Activated CD4-positive, alpha-beta T cell treated with anti-CD3 and anti-CD28 coated beads for 1 hour (primary cell): ENCODE measurements around the gene ABLIM1.

Experiments
- DNase-seq: peaks from one replicate; pipeline ENCODE4 v3.0.0-alpha.2; 2020

ABLIM1 gene

DNA sequence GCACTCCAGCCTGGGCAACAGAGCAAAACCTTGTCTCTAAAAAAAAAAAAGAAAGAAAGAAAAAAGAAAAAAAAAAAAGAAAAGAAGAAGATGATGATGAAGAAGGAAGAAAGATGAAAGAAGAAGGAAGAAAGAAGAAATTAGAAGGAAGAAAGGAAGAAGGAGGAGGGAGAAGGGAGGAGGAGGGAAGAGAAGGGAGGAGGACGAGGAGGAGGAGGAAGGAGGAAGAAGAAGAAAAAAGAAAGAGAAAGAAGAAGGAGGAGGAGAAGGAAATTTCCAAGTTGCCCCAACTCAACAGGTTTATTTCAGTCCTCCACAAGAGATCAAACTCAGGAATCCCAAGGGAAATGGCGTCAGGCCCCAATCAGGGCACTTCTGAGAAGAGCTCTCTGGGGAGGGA, 115.7 kb downstream of the ABLIM1 start:
- DNase-seq = no peak

DNA sequence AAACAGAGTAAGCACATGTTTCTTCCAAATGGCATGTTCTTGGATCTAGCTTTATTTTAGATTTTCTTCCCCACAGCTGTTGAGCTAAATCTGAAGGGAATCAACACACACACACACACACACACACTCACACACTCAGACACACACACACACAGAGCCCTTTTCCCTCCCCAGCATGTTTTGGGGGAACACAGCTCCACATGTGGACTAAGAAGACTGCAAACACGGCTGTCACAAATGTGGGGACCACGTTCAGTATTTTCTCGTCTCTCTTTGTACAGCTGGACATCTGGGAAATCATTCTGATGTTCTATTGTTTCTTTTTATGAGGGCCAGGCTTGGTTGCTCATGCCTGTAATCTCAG, 116.3 kb downstream of the ABLIM1 start:
- no peak for DNase-seq

GRCh38 chr10:114541081-114541796, 116.8 kb downstream of the ABLIM1 start:
- DNase-seq = peak; percentile 53

GRCh38 chr10:114540236-114540635, 117.8 kb downstream of the ABLIM1 start:
- no peak for DNase-seq

GRCh38 chr10:114539623-114540022, 118.5 kb downstream of the ABLIM1 start:
- no peak for DNase-seq

DNA sequence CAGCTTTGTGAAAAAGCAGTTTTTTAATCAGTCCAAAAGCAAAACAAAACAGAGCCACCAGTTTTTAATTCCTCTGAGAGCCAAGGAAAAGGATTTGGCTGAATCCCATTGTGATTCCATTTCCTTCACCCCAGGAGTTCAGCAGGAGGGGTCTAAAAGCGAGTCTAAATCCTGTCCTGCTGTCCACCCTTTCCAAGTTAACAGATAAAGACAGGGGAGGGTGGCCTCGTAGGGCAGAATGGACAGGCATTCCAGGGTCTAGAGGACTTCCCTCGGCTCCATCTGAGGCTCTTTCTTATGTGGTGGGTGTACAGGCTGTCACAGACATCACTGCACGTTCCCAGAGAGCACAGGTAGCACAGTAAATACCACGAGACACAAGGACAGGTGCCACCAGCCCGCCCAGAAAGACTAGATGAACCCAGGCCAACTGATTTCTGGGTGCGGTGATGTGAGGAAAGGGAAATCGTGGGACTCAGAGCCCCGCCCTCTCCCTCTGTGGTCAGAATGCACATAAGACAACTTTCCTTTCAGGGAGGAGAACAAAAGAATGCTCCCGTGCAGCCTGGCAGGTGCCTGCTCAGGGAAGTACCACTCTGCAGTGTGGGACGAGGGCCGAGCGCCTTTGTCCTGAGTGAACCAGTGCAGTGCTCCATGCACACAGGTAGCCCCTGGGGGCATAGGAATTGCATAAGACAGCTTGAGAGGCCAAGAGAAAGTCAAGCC, 119.7 kb downstream of the ABLIM1 start:
- peak; percentile 34 for DNase-seq

DNA sequence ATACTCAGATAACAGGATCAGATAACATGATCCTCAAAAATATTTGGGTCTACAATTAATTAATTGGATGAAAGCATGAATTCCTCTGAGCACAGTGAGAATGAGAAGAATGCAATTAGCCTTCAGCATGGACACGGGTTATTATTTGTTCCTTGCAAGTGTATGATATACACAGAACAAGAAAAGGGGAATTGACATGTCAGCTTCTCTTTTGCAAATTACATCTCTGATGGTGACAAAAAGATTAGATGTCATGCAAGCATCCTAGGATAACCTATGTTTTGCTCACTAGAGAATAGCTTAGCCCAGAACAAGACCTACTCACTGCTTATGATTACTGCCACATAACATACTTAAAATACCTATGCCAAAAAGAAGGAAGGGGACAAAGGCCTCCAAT, 120.3 kb downstream of the ABLIM1 start:
- no peak for DNase-seq

GRCh38 chr10:114534571-114534981, 123.5 kb downstream of the ABLIM1 start:
- no peak for DNase-seq

DNA sequence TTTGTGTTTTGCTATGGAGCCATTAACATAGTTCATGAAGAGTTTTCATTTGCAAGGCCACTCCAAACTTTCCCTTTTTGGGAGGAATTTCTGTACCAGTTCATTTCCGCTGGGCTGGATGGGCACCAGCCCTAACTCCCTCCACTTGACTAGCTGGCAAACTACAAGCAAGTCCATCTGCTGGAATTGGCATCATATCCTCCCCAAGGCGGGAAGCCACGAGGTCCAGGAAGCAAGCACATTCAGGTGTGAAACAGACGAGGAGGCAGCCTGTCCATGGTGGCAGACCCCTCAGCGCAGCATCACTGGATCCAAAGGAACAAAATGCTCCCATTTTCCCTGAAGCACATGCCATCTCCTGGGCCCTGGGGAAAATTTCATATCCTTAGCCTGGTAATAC, 125.8 kb downstream of the ABLIM1 start:
- no peak for DNase-seq

DNA sequence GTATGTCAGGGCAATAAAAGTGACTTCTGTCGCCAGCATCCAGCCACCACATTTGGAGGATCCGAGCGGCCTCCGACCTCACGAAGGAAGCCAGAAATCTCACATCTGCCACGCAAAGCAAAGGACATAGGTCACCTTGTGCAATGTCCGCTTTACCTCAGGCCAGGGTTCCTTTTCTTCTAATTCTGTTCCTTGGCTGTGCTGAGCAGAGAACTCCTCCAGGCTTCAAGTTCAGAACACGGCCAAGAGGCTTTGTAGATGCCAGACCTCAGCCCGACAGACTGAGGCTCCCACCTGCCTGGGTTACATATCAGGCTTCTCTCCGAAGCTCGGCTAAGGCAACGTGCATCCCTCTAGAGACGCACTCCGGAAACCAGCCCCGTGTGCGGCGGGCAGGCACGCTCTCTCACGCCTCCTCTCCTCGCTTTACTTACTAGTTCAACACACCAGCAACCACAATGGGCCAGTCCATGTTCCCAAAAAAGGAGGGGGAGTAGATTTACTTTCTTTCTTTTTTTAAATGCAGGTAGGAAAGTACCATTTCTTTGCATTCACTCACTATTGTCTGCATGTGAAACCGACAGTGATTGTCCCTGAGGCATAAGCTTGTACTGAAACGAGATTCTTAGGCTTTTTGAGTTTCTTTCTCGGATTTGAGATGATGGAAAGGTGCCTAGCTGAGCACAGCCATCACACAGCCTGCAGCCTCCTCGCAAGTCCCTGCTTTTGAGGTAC, 131.4 kb downstream of the ABLIM1 start:
- peak; percentile 80 for DNase-seq

DNA sequence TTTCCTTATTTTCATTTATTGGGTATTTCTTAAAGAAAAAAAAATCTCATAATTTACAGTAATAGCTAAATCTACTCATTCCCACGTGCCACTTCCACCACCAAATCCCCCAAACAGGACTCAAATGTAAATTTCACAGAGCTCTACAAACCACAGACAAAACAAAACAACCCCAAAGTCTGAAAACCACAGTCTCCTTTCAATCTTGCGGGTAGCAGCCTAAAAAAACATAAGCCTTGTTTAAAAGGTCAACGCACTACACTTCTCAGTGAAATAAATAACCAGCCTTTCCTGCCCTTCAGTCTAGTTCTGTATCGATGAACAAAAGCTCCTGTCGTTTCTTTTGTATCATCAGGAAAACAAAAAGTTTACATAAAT, 132.0 kb downstream of the ABLIM1 start:
- DNase-seq = no peak

GRCh38 chr10:114525368-114525949, 132.6 kb downstream of the ABLIM1 start:
- DNase-seq = no peak

- no peak for DNase-seq
Measured at GRCh38 chr10:114523876-114524275, 134.2 kb downstream of the ABLIM1 start.

GRCh38 chr10:114521255-114521654, 136.8 kb downstream of the ABLIM1 start:
- DNase-seq = no peak

GRCh38 chr10:114520453-114520852, 137.6 kb downstream of the ABLIM1 start:
- DNase-seq = no peak

DNA sequence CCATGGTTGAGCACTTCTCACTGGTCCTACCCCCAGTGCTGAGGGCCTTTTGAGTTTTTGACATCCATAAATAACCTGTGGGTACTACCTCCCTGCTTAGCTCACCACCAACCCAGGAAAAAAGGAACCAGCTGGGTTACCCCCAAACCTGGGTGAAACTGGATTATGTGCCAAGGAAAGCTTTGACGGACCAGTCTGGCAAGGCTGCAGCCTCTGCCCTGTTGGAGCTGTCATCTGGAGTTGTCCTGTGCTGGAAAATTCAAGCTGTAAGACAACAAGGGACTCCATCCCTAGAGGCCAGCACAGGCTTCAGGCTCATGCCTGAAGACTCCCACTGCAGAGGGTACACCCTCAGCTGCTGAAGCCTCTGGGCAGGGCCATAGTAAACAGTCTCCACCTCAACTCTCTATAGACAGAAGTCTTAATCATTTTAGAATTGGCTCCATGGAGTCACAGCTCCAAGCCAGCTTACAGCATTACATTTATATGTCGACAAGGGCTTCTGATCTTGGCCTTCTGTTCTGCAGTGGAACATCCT, 138.2 kb downstream of the ABLIM1 start:
- DNase-seq = no peak

DNA sequence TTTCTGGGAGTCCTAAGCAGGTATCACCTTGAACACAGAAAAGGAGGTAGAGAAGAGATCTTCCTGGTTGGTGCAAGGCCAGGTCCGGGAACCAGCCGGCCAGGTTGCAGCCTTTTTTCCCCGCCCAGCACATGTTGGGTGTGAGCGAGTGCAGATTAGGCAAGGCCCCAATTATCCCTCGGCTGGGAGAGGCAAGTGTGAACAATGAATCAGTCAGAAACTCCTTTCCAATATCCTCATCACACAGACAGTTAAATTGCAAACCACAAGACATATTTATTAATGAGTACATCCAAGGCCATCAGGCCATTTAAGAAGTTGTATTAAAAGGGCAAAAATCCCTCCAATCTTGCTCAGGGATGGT, 138.8 kb downstream of the ABLIM1 start:
- no peak for DNase-seq

DNA sequence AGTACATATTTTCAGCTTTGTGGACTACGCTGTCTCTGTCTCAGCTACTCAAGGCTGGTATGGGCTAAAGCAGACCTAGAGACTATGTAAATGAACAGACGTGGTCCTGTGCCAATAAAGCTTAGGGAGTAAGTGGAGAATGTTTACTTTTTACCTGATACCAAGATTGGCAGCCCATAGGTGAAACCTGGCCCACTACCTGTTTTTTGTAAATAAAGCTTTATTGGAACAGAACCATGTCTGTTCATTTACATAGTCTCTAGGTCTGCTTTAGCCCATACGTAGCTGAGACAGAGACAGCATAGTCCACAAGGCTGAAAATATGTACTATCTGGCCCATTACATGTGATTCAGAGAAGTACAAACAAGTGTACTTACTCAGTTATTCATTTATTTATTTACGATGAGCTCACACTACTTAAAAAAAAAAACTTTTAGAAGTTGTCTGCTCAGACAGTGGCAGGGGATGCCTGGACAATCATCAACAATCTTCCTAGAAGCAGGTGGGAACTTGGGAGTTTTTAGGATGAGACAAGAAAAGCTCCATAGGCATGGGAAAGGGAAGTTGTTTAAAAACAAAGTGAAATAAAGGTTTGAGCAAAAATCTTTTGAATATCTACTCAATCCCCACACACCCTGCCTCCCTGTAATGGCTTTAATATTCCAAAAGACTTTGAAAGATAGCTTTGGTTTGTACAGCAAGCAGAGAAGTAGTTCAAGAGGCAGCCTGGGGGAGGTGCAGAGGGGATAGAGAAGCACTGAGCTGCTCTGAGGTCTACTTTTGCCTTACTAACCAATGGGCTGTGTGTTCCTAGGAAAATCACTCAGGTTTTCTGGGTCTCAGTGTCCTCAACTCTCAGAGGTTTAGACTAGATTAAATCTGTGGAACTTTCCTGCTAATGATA, 139.4 kb downstream of the ABLIM1 start:
- DNase-seq = no peak

DNA sequence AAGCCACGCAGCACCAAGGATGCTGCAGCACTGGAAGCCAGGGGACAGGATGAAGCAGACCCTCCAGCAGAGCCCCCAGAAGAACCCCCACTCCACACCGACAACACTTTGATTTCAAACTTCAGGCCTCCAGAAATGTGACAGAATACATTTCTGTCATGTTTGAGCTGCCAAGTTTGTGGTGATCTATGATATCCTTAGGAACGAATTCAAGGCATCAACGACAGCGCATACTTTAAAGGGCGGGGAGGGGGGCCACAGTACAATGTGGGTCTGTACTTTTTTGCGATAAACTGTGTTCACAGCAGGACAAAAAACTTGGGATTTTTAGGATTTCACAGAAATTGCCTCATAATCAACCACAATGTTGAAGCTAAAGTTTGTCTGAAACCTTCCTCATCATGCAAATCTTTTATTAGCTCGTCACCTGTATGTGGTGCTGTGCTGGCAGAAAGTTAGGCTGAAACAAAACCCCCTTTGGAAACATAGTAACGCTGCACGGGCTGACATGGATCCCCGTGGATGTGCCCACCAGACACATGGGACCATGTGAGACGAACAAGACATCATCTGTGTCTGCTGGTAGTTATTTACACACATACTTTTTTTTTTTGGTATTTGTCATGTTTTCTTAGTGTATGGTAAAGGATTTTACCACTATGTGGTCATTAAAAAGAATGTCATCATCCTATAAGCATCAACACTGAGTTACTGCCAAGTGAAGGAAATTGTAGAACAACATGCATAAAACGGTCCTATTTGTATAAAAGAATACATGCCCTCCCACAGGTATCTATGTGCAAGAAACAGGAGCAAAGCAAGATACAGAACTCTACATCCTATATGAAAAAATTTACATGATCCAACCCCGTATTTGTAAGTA, 140.5 kb downstream of the ABLIM1 start:
- no peak for DNase-seq

- DNase-seq = no peak
Measured at GRCh38 chr10:114516356-114516755, 141.7 kb downstream of the ABLIM1 start.

- DNase-seq = no peak
Measured at GRCh38 chr10:114515298-114515914, 142.7 kb downstream of the ABLIM1 start.
